IMR-90 (cell line): Measurements from ENCODE around the gene FAM3D. TPM values are rescaled to one million over a fixed set of nuclear protein-coding genes. Genes with fewer than 3 reads are reported as not detected.

Source experiments
- ATAC-seq: fragments of 200-7000 bp; cut with Tn5 transposase; 2 replicates; pipeline ENCODE4 v1.9.1; 2020; ENCODE audit warnings: low read depth, mild to moderate bottlenecking, moderate library complexity
- BruUV-seq: library from RNA; stranded (reverse); fragments of 400-500 nt; replicated peaks from 2 replicates; lab custom pipeline; 2021; lab: Mats Ljungman, UMichigan
- CTCF ChIA-PET: fragments of 300-600 bp; formaldehyde crosslinking; extraction: SDS; loops from one replicate; lab custom pipeline; 2021; ENCODE audit warnings: antibody characterized with exemption; lab: Yijun Ruan, JAX
- POLR2A ChIA-PET: fragments of 300-600 bp; sonication (Branson Sonifier 250); formaldehyde crosslinking; loops from one replicate; lab custom pipeline; 2022; ENCODE audit warnings: antibody characterized with exemption; ENCODE audit not compliant: unreplicated experiment; lab: Charles Lee
- DNase-seq: peaks from one replicate; pipeline ENCODE4 v3.0.0; 2013
- H2AFZ ChIP-seq: replicated peaks from 2 replicates; pipeline ENCODE3; 2013; ENCODE audit warnings: low read length, mild to moderate bottlenecking; ENCODE audit not compliant: poor library complexity
- H2AK5ac ChIP-seq: 2 replicates; pipeline ENCODE4 v1.6.1; 2013; ENCODE audit warnings: low read depth, low read length, inconsistent platforms
- H2AK9ac ChIP-seq: replicated peaks from 2 replicates; pipeline ENCODE3; 2013; ENCODE audit warnings: mild to moderate bottlenecking, low read depth, low read length, moderate library complexity; ENCODE audit not compliant: poor library complexity
- H2BK120ac ChIP-seq: 2 replicates; pipeline ENCODE4 v1.6.1; 2013; ENCODE audit warnings: low read depth, low read length, inconsistent platforms
- H2BK15ac ChIP-seq: 3 replicates; pipeline ENCODE4 v1.6.1; 2013; ENCODE audit warnings: low read depth, low read length, inconsistent platforms
- H2BK20ac ChIP-seq: 2 replicates; pipeline ENCODE4 v1.6.1; 2013; ENCODE audit warnings: low read depth, mild to moderate bottlenecking, inconsistent platforms, low read length, moderate library complexity
- H2BK5ac ChIP-seq: 2 replicates; pipeline ENCODE4 v1.6.1; 2013; ENCODE audit warnings: mild to moderate bottlenecking, low read depth, low read length, inconsistent platforms; ENCODE audit not compliant: poor library complexity, severe bottlenecking
- H3K14ac ChIP-seq: replicated peaks from 2 replicates; pipeline ENCODE4 v1.6.1; 2013; ENCODE audit warnings: low read depth, low read length, inconsistent platforms
- H3K18ac ChIP-seq: 2 replicates; pipeline ENCODE4 v1.6.1; 2013; ENCODE audit warnings: low read depth, low read length, control low read depth
- H3K23ac ChIP-seq: 2 replicates; pipeline ENCODE4 v1.6.1; 2013; ENCODE audit warnings: low read depth, low read length, inconsistent platforms
- H3K27ac ChIP-seq: 2 replicates; pipeline ENCODE4 v1.5.1; 2013; ENCODE audit warnings: mild to moderate bottlenecking, control low read depth, low read length; ENCODE audit not compliant: insufficient read depth
- H3K27me3 ChIP-seq: 2 replicates; pipeline ENCODE4 v1.6.1; 2013; ENCODE audit warnings: low read length; ENCODE audit not compliant: control insufficient read depth, insufficient read depth
- H3K36me3 ChIP-seq: 2 replicates; pipeline ENCODE4 v1.6.1; 2013; ENCODE audit warnings: low read length, mixed read lengths; ENCODE audit not compliant: control insufficient read depth, insufficient read depth
- H3K4ac ChIP-seq: 2 replicates; pipeline ENCODE4 v1.6.1; 2013; ENCODE audit warnings: low read depth, low read length, inconsistent platforms
- H3K4me1 ChIP-seq: 2 replicates; pipeline ENCODE4 v1.6.1; 2013; ENCODE audit warnings: low read length, mixed read lengths; ENCODE audit not compliant: control insufficient read depth, insufficient read depth
- H3K4me2 ChIP-seq: 2 replicates; pipeline ENCODE4 v1.6.1; 2013; ENCODE audit warnings: low read depth, mild to moderate bottlenecking, control low read depth, low read length, moderate library complexity
- H3K4me3 ChIP-seq: 2 replicates; pipeline ENCODE4 v1.5.1; 2013; ENCODE audit warnings: low read depth, mild to moderate bottlenecking, control low read depth, low read length, moderate library complexity; ENCODE audit not compliant: insufficient read depth
- H3K56ac ChIP-seq: 2 replicates; pipeline ENCODE4 v1.6.1; 2013; ENCODE audit warnings: low read length, inconsistent platforms; ENCODE audit not compliant: insufficient read depth; ENCODE audit errors: extremely low read depth
- H3K79me1 ChIP-seq, 2 experiments: 2 replicates each; pipeline ENCODE4 v1.6.1; 2013; ENCODE audit warnings: low read length in 2 of 2, inconsistent platforms in 1 of 2, low read depth in 1 of 2
- H3K9ac ChIP-seq: 2 replicates; pipeline ENCODE4 v1.6.1; 2013; ENCODE audit warnings: low read depth, low read length, control low read depth
- H3K9me1 ChIP-seq: 2 replicates; pipeline ENCODE4 v1.6.1; 2013; ENCODE audit warnings: low read length, inconsistent platforms; ENCODE audit not compliant: insufficient read depth
- H3K9me3 ChIP-seq: 2 replicates; pipeline ENCODE4 v1.6.1; 2013; ENCODE audit warnings: low read length; ENCODE audit not compliant: control insufficient read depth, insufficient read depth
- H4K20me1 ChIP-seq: 2 replicates; pipeline ENCODE4 v1.6.1; 2013; ENCODE audit warnings: low read length, inconsistent platforms; ENCODE audit not compliant: insufficient read depth
- H4K5ac ChIP-seq: 2 replicates; pipeline ENCODE4 v1.6.1; 2013; ENCODE audit warnings: mild to moderate bottlenecking, low read depth, low read length, control low read depth
- H4K8ac ChIP-seq, 2 experiments: 2 replicates each; pipeline ENCODE4 v1.6.1; 2013; ENCODE audit warnings: low read depth in 2 of 2, low read length in 2 of 2, control low read depth in 1 of 2, inconsistent platforms in 1 of 2
- H4K91ac ChIP-seq: 2 replicates; pipeline ENCODE4 v1.6.1; 2013; ENCODE audit warnings: low read depth, low read length, inconsistent platforms; ENCODE audit not compliant: insufficient read depth
- CHD1 ChIP-seq: IDR thresholded peaks from 2 replicates; pipeline ENCODE4 v1.6.1; 2012; ENCODE audit warnings: low read depth, low read length, improper control_type of control experiment
- MAFK ChIP-seq: IDR thresholded peaks from 2 replicates; pipeline ENCODE4 v1.6.1; 2012; ENCODE audit warnings: low read depth, low read length, improper control_type of control experiment
- MAZ ChIP-seq: IDR thresholded peaks from 2 replicates; pipeline ENCODE4 v1.6.1; 2012; ENCODE audit warnings: low read depth, mild to moderate bottlenecking, low read length, improper control_type of control experiment, moderate library complexity, borderline replicate concordance
- RAD21 ChIP-seq: IDR thresholded peaks from 2 replicates; pipeline ENCODE4 v1.6.1; 2012; ENCODE audit warnings: low read length, improper control_type of control experiment
- USF2 ChIP-seq: fragments of 150-350 bp; IDR thresholded peaks from 2 replicates; pipeline ENCODE4 v1.6.1; 2017; ENCODE audit warnings: mild to moderate bottlenecking, antibody characterized with exemption, low read length, low read depth
- WGBS, 2 experiments: methylation state at CpG; one replicate each; pipeline versions ENCODE4 v1.1.5 to v1.1.7; 2013; ENCODE audit warnings: missing lambda C conversion rate in 2 of 2; ENCODE audit not compliant: insufficient read length in 1 of 2; ENCODE audit errors: extremely low coverage in 2 of 2; 5-methylcytosine and 5-hydroxymethylcytosine counted together
- dilution Hi-C: fragments of 300-500 bp; cut with HindIII; formaldehyde crosslinking; loops from one replicate; pipeline ENCODE4 v1.14.3; 2018; ENCODE audit warnings: low sequenced_read_pairs; ENCODE audit not compliant: unreplicated experiment
- in situ Hi-C: fragments of 300-500 bp; cut with MboI; formaldehyde crosslinking; loops from 3 replicates; pipeline ENCODE4 v1.14.3; 2019; ENCODE audit warnings: low sequenced_read_pairs, inconsistent platforms, mixed read lengths
- intact Hi-C: fragments of 100-400 bp; cut with micrococcal nuclease; formaldehyde crosslinking; loops from 2 replicates; pipeline ENCODE4 v1.10.0; 2022
- polyA plus RNA-seq, 3 experiments: library from polyadenylated mRNA; depleted of rRNA; stranded (reverse); fragments of >200 nt; gene quantifications; 2 replicates each; pipeline ENCODE4 v1.2.3, GENCODE V29; 2012; ENCODE audit warnings: low replicate concordance in 1 of 3
- total RNA-seq: library from RNA; depleted of rRNA; stranded (reverse); fragments of >200 nt; gene quantifications from 2 replicates; pipeline ENCODE4 v1.2.3, GENCODE V29; 2012

FAM3D gene
- total and polyA plus RNA-seq, 2 of the 4 experiments (the other 2 are of a cell fraction): not detected

DNA sequence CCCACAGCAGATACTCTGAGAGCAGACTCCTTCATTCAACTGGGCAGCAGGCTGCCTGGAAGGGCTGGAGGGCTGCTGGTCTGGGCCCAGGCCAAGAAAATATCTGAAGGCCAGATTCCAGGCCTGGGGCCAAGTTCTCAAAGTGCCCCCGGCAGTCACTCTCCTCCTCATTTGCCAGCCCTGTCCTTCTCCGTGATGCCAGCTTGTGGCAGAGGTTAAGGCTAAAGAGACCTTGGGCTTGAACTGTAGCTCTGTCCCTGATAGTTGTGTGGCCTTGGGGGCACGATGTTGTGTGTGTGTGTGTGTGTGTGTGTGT lies 39.0 kb downstream of the FAM3D start:
- ChIA-PET CTCF (interaction anchor here (5.7 kb wide), 1 partner anchor 58 kb away, joined by 69 read pairs; no protein-coding TSS in a partner anchor), POLR2A (no interaction called here)
- Histone ChIP-seq H2BK5ac (no peak overlapping the region), H3K4ac (peak overlapping the region; percentile 90), H3K27ac (no peak overlapping the region), H4K8ac (0 out of 4 replicates have a peak overlapping the region, but pooled peaks have one; percentile 4 to 95), H4K91ac (peak overlapping the region; percentile 82), H2AK5ac (peak overlapping the region; percentile 89; the same call in 1 of the 2 replicates), H2BK15ac (peak overlapping the region; percentile 17; the same call in 1 of the 3 replicates), H3K36me3 (no peaks in the 10 kb centered on the region), H3K9ac (no peak overlapping the region), H3K79me1 (no peaks in the 10 kb centered on the region), H3K4me1 (peaks cover 23% of the 10 kb centered on the region), H2AK9ac (no peak overlapping the region), H3K23ac (no peak overlapping the region), H3K14ac (peak overlapping the region; percentile 62; the same call in 1 of the 2 replicates), H3K4me3 (no peak overlapping the region), H2BK20ac (peak overlapping the region; percentile 82), H3K18ac (no peak overlapping the region), H3K9me3 (no peaks in the 10 kb centered on the region), H2BK120ac (peak overlapping the region; percentile 35; the same call in 1 of the 2 replicates), H4K20me1 (no peaks in the 10 kb centered on the region), H3K9me1 (peaks cover 11% of the 10 kb centered on the region; the same call in 1 of the 2 replicates), H3K4me2 (no peak overlapping the region), H2AFZ (peak overlapping the region; percentile 91), H3K27me3 (0 out of 2 replicates have a peak, but pooled peaks cover 2% of the 10 kb centered on the region), H3K56ac (no peak overlapping the region), H4K5ac (no peak overlapping the region; the same call in 1 of the 2 replicates)
- DNase-seq (no peak), ATAC-seq (no peak)
- no CpG with 5 or more reads among the region's 3 CpGs for WGBS, 2 experiments
- intact Hi-C loops (loop anchor here (5.0 to 10.0 kb wide), 3 partner anchors 40 to 323 kb away; partner anchors contain the start of genes HTD2, PXK and RPP14), in situ Hi-C loops (loop anchor here (5.0 to 25.0 kb wide), 3 partner anchors 65 to 1185 kb away; no protein-coding TSS in a partner anchor), dilution Hi-C loops (no loop called here)
- BruUV-seq: no TSS peak
- TF ChIP-seq MAZ (no peak), USF2 (no peak), RAD21 (no peak), CHD1 (no peak), MAFK (no peak)
